Fibroblast of pulmonary artery (primary cell): ENCODE results near the gene MAGEF1.

Experiments
- DNase-seq: peaks from one replicate; pipeline ENCODE4 v3.0.0-alpha.2; 2010; ENCODE audit warnings: low read depth
- H3K4me3 ChIP-seq: replicated peaks from 2 replicates; pipeline ENCODE4 v1.5.1; 2011; ENCODE audit warnings: low read depth, mild to moderate bottlenecking, control low read depth, low read length, moderate library complexity
- TF ChIP-seq, protein P1 (sequence below): IDR thresholded peaks from 2 replicates; pipeline ENCODE4 v1.5.1; 2011; ENCODE audit warnings: mild to moderate bottlenecking, control low read depth, low read length, inconsistent platforms; ENCODE audit errors: missing control alignments

The MAGEF1 gene

GRCh38 chr3:184748219-184749135, 36.6 kb upstream of the MAGEF1 start:
- TF ChIP-seq, protein P1, sequence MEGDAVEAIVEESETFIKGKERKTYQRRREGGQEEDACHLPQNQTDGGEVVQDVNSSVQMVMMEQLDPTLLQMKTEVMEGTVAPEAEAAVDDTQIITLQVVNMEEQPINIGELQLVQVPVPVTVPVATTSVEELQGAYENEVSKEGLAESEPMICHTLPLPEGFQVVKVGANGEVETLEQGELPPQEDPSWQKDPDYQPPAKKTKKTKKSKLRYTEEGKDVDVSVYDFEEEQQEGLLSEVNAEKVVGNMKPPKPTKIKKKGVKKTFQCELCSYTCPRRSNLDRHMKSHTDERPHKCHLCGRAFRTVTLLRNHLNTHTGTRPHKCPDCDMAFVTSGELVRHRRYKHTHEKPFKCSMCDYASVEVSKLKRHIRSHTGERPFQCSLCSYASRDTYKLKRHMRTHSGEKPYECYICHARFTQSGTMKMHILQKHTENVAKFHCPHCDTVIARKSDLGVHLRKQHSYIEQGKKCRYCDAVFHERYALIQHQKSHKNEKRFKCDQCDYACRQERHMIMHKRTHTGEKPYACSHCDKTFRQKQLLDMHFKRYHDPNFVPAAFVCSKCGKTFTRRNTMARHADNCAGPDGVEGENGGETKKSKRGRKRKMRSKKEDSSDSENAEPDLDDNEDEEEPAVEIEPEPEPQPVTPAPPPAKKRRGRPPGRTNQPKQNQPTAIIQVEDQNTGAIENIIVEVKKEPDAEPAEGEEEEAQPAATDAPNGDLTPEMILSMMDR: peak; percentile 41
- peak; percentile 23 for DNase-seq
- H3K4me3 ChIP-seq: no peak overlapping the region

DNA sequence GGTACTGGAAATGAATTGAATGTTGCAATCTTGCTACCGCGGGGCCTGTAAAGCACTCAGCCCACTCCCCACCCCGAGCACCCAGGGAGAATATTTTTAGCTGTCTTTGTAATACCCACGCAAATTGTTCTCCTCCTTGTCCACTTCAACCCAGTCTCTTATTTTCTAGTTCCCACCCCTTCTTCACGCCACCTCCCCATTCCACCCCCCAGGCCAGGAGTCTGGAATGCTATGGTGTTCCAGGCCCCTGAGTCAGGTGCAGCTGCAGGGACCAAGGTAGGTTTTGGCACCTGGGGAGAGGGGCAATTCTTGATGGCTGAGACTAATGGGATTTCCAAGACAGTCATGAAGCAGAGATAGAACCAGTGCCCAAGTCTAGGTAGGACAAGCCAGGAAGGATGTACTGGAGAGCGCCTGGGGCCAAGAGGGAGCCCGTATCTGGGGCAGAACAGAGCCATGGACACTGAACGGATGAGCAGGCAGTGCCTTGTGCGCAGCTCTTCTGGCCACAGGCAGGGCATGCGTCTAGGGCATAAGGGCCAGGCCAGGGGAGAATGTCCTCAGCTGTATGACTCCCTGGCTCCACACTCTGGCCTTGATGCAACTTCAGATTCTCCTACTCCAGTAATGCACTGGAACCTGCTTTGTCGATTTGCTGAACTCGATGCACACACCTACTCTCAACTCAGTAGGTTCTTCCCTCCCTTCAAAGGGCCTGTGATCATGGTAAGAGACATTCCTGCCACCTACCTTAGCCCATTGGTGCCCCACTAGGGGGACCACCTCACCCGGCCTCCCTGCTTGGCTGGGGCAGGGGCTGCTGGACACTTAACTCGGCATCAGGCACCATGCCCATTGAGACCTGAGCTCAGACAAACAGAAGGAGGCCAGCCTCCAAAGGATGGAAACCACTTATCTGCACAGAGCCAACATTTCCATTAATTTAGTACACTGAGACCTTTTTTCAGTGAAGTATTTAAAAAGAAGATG, 34.6 kb upstream of the MAGEF1 start:
- TF ChIP-seq, protein P1: no peak
- DNase-seq: no peak
- no peak overlapping the region for H3K4me3 ChIP-seq

GRCh38 chr3:184745526-184745925, 33.7 kb upstream of the MAGEF1 start:
- TF ChIP-seq, protein P1: no peak
- DNase-seq: no peak
- no peak overlapping the region for H3K4me3 ChIP-seq

- TF ChIP-seq, protein P1: no peak
- H3K4me3 ChIP-seq: no peak overlapping the region
- DNase-seq: no peak
Observed at GRCh38 chr3:184743248-184743647, 31.4 kb upstream of the MAGEF1 start.

- TF ChIP-seq, protein P1: no peak
- DNase-seq: no peak
- H3K4me3 ChIP-seq: no peak overlapping the region
Observed at GRCh38 chr3:184742676-184743135, 30.8 kb upstream of the MAGEF1 start.

- H3K4me3 ChIP-seq: no peak overlapping the region
- TF ChIP-seq, protein P1: no peak
- DNase-seq: no peak
Observed at GRCh38 chr3:184741798-184742675, 30.2 kb upstream of the MAGEF1 start.
